H1 (cell line): ENCODE results near the gene CHSY1. TPM values are rescaled to one million over a fixed set of nuclear protein-coding genes. Genes with fewer than 3 reads are reported as not detected.

Source experiments
- CEBPB ChIP-seq: IDR thresholded peaks from 2 replicates; pipeline ENCODE4 v1.6.1; 2012; ENCODE audit warnings: low read depth, low read length
- HDAC2 ChIP-seq, 2 experiments: fragments of 300-600 bp in 1 of 2; sonication (generic) in 1 of 2; IDR thresholded peaks; 2 replicates each; pipeline ENCODE4 v1.6.1; 2011 to 2012; ENCODE audit warnings: low read depth in 2 of 2, low read length in 2 of 2, mild to moderate bottlenecking in 2 of 2, moderate library complexity in 2 of 2, borderline replicate concordance in 1 of 2, inconsistent platforms in 1 of 2
- polyA plus RNA-seq, 7 experiments: library from polyadenylated mRNA; depleted of rRNA in 3 of 7; stranded (reverse) in 5 of 7; unstranded in 2 of 7; fragments of >200 nt in 5 of 7; fragments of 200-250 nt in 2 of 7; gene quantifications; 1 replicate in 5 of 7; 2 replicates in 1 of 7; 4 replicates in 1 of 7; pipeline versions ENCODE4 v1.2.1 to v1.2.3, GENCODE V29; 2011 to 2013; ENCODE audit warnings: missing spikeins in 2 of 7, mixed read lengths in 2 of 7
- total RNA-seq: library from RNA; stranded (reverse); fragmentation: NEBNext Ultra II Directional; extraction: Animal tissue kit (Norgen Biotek cat#: 25700); gene quantifications from 2 replicates; pipeline ENCODE4 v1.2.1, GENCODE V29; 2021

CHSY1 gene
- total and polyA plus RNA-seq, 2 of the 8 experiments (the other 6 are each of a cell fraction or from before 2014, with no cell fraction given), result 24.9 to 60.7 TPM

DNA sequence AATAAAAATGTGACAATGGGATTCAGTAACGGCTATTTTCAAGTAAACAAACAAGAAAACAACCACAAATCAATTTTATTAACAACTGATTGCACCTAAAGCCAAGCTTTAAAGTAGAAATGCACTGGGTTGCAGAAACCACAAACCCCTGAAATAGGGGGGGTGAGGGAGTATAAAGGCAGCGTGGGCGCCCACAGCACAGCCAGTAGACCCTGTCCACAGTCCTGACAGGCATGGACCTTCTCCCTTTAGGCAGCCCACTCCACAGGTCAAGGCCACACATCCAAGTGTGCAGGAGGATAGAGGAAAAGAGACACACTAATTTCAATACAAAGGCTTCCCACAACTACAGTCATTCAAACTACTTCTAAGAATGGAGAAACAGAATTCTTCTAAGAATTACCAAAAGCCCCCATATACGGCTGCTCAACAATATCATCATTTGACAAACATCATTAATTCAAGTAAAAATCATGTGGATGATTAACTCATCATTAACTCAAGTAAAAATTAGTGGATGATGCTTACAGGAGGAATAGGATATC, 48.7 kb downstream of the CHSY1 start (continued):
- TF ChIP-seq HDAC2 (IDR thresholded peaks at IDR 0.05; ENCODE audit: borderline replicate concordance in 1 of 2, low read depth in 2 of 2, low read length in 2 of 2), result no peak
- no peak for TF ChIP-seq CEBPB
